Chondrocyte (in vitro differentiated cells): ENCODE measurements around the gene GTF2F2. TPM values are rescaled to one million over a fixed set of nuclear protein-coding genes. Genes with fewer than 3 reads are reported as not detected.

Experiments
- DNase-seq: peaks from one replicate; pipeline ENCODE4 v3.0.0; 2021; ENCODE audit warnings: mixed read lengths, low spot score
- H3K27ac Mint-ChIP-seq: one replicate; pipeline ENCODE4 v1.8.0; 2021; ENCODE audit warnings: mild to moderate bottlenecking, moderate library complexity, mixed read lengths; ENCODE audit not compliant: unreplicated experiment
- H3K27me3 Mint-ChIP-seq: 2 replicates; pipeline ENCODE4 v1.8.0; 2021; ENCODE audit warnings: low read depth, mixed read lengths
- H3K36me3 Mint-ChIP-seq: 2 replicates; pipeline ENCODE4 v1.8.0; 2021; ENCODE audit warnings: low read depth, mixed read lengths
- H3K4me1 Mint-ChIP-seq: 2 replicates; pipeline ENCODE4 v1.8.0; 2021; ENCODE audit warnings: low read depth, mild to moderate bottlenecking, mixed read lengths
- H3K4me3 Mint-ChIP-seq: one replicate; pipeline ENCODE4 v1.8.0; 2021; ENCODE audit warnings: mild to moderate bottlenecking, moderate library complexity, mixed read lengths; ENCODE audit not compliant: unreplicated experiment
- H3K9me3 Mint-ChIP-seq: 2 replicates; pipeline ENCODE4 v1.8.0; 2021; ENCODE audit warnings: low read depth, mixed read lengths
- CTCF ChIP-seq: fragments of 200-600 bp; sonication (generic); IDR thresholded peaks from 2 replicates; pipeline ENCODE4 v1.5.0; 2021; ENCODE audit warnings: antibody characterized with exemption, mild to moderate bottlenecking, moderate library complexity
- total RNA-seq: library from RNA; stranded (reverse); gene quantifications from 3 replicates; pipeline ENCODE4 v1.2.1, GENCODE V29; 2021

The GTF2F2 gene
- total RNA-seq, 1 donor from 2014 or later: 15.6 TPM

DNA sequence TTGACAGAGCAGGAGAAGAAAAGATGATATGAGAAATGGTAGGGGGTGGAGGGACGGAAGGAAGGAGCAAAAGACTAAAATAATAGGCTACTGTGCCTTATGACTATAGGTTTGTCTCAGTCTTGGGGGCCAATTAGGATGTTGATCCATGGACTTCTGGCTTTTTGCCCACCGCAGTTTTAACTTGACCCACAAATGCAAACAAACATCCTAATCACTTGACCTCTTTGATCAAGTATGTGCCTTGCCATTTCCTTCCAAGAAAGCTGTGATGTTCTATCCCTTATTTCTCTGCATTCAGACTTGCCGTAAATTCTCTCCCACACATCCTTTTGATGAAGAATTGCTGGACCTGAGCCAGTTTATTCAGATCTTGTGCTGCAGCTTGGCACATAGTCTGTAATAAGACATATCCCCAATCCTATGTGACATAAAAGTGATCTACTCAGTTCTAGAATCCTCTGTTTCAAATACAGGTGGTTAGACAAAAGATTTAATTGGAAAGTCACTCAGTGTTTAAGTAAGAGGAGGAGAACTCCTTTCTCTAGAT is 157.9 kb downstream of the GTF2F2 start:
- no peak for DNase-seq
- Mint-ChIP-seq H3K9me3 (peaks cover 6% of the 10 kb centered on the region), H3K36me3 (peaks cover 12% of the 10 kb centered on the region), H3K27ac (no peak overlapping the region), H3K4me3 (no peak overlapping the region), H3K27me3 (no peaks in the 10 kb centered on the region), H3K4me1 (peaks cover 19% of the 10 kb centered on the region)
- TF ChIP-seq CTCF: no peak

DNA sequence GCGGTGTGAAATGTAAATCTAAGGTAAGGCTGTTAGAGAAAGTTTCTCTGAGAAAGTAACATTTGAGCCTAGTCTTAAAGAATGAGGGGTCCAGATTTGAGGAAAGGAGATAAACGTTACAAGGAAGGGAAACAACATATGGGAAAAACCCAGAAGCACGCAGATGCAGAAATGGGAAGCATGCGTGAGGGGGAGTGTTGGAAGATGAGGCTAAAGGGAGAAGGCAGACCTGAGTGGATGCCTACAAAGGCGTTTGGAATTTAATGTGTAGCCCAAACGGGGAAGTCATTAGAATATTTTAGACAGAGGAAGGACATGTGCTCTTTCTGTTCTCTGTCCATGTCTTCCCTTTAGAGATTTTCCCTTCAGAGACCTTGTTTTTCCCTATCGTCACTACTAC is 159.7 kb downstream of the GTF2F2 start:
- peaks cover 6% of the 10 kb centered on the region for H3K9me3 Mint-ChIP-seq
- no peak for TF ChIP-seq CTCF
- no peak overlapping the region for H3K27ac Mint-ChIP-seq
- peaks cover 19% of the 10 kb centered on the region for H3K4me1 Mint-ChIP-seq
- H3K27me3 Mint-ChIP-seq: no peaks in the 10 kb centered on the region
- H3K36me3 Mint-ChIP-seq: peaks cover 10% of the 10 kb centered on the region
- no peak for DNase-seq
- H3K4me3 Mint-ChIP-seq: no peak overlapping the region

DNA sequence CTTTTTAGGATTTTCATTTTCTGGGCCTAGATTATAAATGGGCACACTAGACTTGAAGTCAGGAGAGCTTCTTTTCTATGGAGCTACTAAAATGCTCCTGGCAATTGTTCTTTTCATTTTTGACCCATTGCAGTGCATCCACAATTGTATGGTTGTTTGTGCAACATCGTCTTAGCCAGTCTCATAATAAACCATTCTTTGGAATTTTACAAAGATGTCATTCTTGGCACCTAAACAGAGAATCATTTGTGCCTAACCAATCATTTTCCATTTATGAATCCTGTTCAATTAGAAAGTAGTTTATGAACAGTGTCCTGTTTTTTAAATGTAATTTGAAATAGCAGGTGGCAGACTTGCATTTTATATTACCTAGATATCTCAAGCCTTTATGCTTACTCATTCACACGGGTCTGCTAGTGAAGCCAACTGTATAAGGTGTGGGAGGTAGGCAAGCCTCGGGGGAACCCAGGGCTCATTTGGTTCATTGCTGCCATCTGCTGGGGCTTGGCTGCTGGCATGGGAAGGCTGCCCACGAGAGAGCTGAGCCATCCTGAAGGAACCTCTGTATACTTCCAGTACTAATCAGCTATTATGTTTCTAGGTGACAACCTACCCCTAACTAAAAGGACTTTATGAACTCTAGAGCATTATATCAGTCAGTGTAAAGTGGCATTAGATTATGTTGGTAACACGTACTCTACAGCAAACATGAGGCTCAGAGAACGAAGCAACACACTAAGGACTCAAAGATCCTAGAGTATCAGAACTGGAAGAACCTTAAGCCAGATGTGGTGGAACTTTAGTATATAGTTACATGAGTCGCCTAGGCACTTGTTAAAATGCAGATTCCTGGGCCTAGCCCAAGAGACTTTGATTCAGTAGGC is 160.7 kb downstream of the GTF2F2 start:
- H3K9me3 Mint-ChIP-seq: peaks cover 6% of the 10 kb centered on the region
- peaks cover 19% of the 10 kb centered on the region for H3K4me1 Mint-ChIP-seq
- DNase-seq: no peak
- H3K27me3 Mint-ChIP-seq: no peaks in the 10 kb centered on the region
- no peak overlapping the region for H3K4me3 Mint-ChIP-seq
- H3K27ac Mint-ChIP-seq: peak overlapping the region; percentile 15
- peak; percentile 96 for TF ChIP-seq CTCF
- H3K36me3 Mint-ChIP-seq: peaks cover 13% of the 10 kb centered on the region

DNA sequence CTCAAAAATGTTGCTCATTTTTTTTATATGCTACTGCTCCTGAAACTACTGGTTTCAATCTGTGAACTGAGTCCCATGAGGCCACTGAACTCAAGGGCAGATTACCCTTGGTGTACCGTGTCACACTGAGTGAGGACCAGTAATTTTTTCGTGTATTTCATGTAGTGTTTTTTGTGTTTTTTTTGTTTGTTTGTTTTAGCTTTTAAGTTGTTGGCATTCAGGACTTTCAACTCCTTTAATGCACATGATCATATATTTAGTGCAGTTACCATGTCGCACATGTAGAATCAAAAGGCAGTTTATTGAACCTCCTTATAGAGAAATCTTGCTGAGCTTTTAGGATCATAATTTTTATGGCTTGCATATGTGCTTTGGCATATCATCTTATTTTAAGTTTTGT is 162.7 kb downstream of the GTF2F2 start:
- DNase-seq: no peak
- no peak overlapping the region for H3K4me3 Mint-ChIP-seq
- no peak overlapping the region for H3K27ac Mint-ChIP-seq
- TF ChIP-seq CTCF: no peak
- peaks cover 17% of the 10 kb centered on the region for H3K4me1 Mint-ChIP-seq
- H3K27me3 Mint-ChIP-seq: no peaks in the 10 kb centered on the region
- peaks cover 6% of the 10 kb centered on the region for H3K36me3 Mint-ChIP-seq
- no peaks in the 10 kb centered on the region for H3K9me3 Mint-ChIP-seq

GRCh38 chr13:45289936-45290563 is 169.7 kb downstream of the GTF2F2 start:
- Mint-ChIP-seq H3K27me3 (no peaks in the 10 kb centered on the region), H3K4me1 (no peaks in the 10 kb centered on the region), H3K36me3 (peaks cover 5% of the 10 kb centered on the region), H3K4me3 (no peak overlapping the region), H3K27ac (no peak overlapping the region), H3K9me3 (no peaks in the 10 kb centered on the region)
- TF ChIP-seq CTCF: no peak
- DNase-seq: no peak
